NCI-H1092 treated with DMSO at 0.1 percent for 48 hours (cell line): Measurements from ENCODE around the gene FOXP2.

ENCODE experiments used
- DNase-seq: peaks from one replicate; lab custom pipeline; 2025; lab: John Stamatoyannopoulos, UW

FOXP2 gene

DNA sequence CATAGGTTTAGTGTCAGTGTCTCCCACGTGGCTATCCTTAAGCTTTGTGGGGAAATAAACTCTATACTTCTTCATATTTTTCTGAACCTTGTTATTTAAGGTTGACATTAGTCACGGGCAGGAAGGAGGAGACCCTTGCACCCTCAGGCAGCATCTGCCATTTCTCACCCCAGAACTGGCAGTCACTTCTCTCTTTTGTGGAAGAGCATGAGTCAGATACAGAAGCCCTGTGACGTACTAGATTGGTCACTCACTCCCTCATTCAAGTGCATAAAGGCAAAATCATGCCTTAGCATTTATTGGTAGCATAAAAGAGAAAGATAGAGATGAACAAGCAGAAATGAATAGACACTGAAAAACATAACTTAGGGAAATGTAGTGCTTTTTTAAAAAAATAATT lies 301.3 kb downstream of the FOXP2 start:
- no peak for DNase-seq

DNA sequence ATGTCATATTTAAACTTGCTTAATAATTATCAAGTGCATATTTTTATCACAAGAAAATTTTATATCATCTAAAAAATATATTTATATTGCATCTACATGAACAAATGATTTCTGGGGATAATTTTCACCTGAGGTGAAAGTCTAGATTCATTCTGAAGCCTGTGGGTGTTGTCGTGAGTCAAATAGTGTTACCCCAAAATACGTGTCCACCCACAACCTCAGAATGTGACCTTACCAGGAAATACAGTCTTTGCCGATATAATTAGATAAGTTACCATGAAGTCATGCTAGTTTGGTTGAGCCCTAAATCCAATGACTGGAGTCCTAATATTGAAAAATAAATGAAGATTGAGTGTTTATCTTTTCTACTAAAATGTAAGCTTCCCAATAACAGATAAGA lies 304.2 kb downstream of the FOXP2 start:
- no peak for DNase-seq

DNA sequence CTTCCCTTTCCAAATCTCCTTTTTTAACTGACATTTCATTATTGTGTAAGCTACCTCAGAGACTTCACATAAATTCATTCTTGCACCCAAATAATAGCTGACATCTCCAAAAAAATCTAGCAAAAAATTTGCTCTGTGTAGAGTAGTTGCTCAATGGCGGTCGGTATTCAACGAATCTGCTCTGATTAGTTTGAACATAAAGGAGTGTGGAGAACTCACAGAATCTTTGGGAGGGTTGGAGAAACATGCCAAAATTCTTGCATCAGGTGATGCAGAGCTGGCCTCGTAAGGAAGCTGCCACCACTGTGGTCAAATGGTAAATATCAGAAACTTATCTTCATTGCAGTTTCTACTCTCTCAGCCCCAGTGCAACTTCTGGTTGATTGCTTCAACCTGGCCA lies 306.1 kb downstream of the FOXP2 start:
- DNase-seq = no peak

DNA sequence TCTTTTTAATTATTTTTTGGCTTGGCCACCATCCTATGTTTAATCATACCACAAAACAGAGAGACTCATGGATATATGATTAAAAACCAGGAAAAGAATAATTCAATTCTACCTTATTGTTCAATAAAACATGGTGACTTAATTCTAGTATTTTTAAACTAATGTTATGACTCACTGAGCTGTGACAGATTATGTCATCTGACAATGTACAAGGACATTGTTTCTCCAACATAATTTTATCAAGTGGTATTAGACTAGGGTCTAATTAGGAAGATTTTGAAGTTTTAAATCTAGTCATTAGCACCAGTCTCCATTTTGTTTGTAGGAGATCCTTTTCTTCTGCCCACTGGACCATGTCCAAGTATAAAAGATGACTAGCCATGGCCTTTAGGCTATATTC lies 307.9 kb downstream of the FOXP2 start:
- DNase-seq = no peak

DNA sequence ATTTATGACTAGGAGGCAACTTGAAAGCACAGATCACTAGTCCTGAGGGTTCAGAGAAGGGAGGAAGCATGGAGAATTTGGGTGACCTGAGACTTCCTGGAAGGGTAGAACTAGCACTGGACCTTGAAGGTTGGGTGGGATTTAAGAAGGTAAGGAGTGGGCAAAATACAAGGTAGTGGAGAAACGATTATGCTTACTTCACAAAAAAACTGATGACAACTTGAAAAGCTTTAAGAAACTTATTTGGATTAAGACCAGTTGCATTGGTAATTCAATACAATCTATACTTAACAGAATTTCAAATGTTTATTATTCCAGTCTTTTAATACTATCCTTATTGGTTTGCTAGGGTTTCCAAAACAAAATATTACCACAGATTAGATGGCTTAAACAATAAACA lies 308.7 kb downstream of the FOXP2 start:
- no peak for DNase-seq

DNA sequence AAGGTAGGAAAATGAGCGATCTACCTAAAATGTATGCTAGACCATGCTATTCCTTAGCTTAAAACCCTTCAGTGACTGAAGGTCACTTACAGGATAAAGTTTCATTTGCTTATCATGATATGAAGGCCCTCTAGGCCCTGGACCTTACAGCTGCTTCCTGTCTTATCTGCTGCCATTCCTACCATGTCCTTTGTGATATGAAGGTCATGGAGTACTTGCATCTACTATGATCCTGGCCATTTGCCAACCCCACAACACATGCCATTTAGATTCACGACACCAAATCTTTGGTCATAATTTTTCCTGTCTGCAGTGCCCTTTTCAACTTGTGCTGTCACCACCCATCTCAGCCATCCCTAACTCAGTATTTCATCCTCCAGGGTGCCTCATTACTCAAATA lies 325.5 kb downstream of the FOXP2 start:
- DNase-seq = no peak

DNA sequence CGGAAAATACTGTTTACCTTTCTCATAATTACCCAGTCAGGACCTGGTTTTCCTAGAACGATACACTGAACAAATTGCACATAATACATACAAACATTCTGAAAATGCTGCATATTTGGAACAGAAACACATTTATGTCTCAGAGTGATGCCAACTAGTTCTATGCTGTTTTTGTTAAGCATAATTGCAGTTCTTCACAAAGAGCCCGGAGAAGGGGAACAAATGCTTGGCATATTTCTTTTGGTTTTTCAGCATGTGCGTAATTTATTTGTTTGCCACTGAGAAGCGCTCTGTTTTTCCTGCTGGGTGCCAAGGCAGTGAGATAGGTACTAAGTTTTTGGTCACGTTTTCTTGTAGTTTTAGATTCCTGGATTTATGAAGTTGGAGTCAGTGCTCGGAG lies 326.3 kb downstream of the FOXP2 start:
- DNase-seq = no peak

DNA sequence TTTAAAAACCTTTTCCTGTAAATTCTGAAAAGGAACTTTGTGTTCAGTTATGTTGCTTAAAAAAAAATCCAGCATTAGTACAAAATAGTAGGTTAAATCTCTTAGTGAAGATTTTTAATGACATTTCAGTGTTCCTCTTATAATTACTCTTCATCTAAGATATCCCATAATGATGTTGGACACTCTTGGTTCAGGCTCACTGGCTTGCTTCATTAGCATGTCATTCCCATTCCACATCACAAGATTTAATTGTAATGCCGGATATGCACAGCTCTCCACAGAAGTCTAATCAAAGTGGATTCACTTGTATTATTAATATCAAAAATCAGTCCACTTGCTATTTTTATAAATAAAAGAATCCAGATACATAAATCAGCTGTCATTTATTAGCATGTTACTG lies 327.3 kb downstream of the FOXP2 start:
- DNase-seq = no peak
